Lower lobe of right lung (tissue), 2 donors: ENCODE data around the gene ATAD3C. TPM values are rescaled to one million over a fixed set of nuclear protein-coding genes. Genes with fewer than 3 reads are reported as not detected.
A peak's percentile ranks its signal among the peaks of the same experiment; 100 is the strongest.

ENCODE experiments used
- ATAC-seq, 2 donors: fragments of 200-7000 bp; cut with Tn5 transposase; one replicate each; pipeline ENCODE4 v1.9.1; 2020 to 2022; ENCODE audit warnings: mild to moderate bottlenecking in 2 of 2, moderate library complexity in 2 of 2
- DNase-seq: peaks from one replicate; pipeline ENCODE4 v3.0.0-alpha.2; 2020
- H3K27ac ChIP-seq: fragments of 200-600 bp; one replicate; pipeline ENCODE4 v1.8.0; 2022
- H3K27me3 ChIP-seq: fragments of 200-600 bp; one replicate; pipeline ENCODE4 v1.8.0; 2022; ENCODE audit warnings: low read depth
- H3K36me3 ChIP-seq: fragments of 200-600 bp; one replicate; pipeline ENCODE4 v1.8.0; 2022; ENCODE audit warnings: mild to moderate bottlenecking
- H3K4me1 ChIP-seq: fragments of 200-600 bp; one replicate; pipeline ENCODE4 v1.8.0; 2022
- H3K4me3 ChIP-seq: fragments of 200-600 bp; one replicate; pipeline ENCODE4 v1.8.0; 2022; ENCODE audit warnings: mild to moderate bottlenecking
- H3K9me3 ChIP-seq: fragments of 200-600 bp; one replicate; pipeline ENCODE4 v1.8.0; 2022
- intact Hi-C: fragments of 100-400 bp; cut with DNase I; formaldehyde crosslinking; loops from one replicate; pipeline ENCODE4 v1.11.0; 2022
- total RNA-seq: library from RNA; stranded (reverse); fragmentation: NEBNext Ultra II Directional; extraction: Animal tissue kit (Norgen Biotek cat#: 25700); gene quantifications from one replicate; pipeline ENCODE4 v1.2.1, GENCODE V29; 2021
- TF ChIP-seq, protein P1 (sequence below): fragments of 200-600 bp; IDR thresholded peaks from one replicate; pipeline ENCODE4 v1.8.0; 2022; ENCODE audit warnings: antibody characterized with exemption, mild to moderate bottlenecking
- donor health status: DM: no; HTN: yes; CAD: no; lungs with severe emphysema.

The ATAD3C gene
- total RNA-seq, 1 donor from 2014 or later, result 7.8 TPM

DNA sequence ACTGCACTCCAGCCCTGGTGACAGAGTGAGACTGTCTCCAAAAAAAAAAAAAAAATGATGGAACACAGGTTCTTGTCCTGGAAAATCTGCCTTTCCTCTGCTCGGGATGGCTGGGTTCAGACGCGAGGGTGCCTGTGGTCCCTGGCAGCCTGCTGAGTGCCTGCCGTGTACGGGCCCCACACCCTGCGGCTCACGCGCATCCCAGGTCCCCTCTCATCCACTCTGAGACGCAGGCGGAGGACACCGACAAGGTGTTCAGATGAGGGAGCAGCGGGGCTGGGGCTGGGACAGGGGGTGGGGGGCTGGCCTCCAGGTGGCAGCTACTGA is 24.1 kb upstream of the ATAD3C start:
- Histone ChIP-seq H3K27me3 (peaks cover 4% of the 10 kb centered on the region), H3K4me3 (no peak overlapping the region), H3K4me1 (peaks cover 14% of the 10 kb centered on the region), H3K36me3 (no peaks in the 10 kb centered on the region), H3K9me3 (no peaks in the 10 kb centered on the region), H3K27ac (no peak overlapping the region)
- DNase-seq (no peak), ATAC-seq (no peak)
- TF ChIP-seq, protein P1, sequence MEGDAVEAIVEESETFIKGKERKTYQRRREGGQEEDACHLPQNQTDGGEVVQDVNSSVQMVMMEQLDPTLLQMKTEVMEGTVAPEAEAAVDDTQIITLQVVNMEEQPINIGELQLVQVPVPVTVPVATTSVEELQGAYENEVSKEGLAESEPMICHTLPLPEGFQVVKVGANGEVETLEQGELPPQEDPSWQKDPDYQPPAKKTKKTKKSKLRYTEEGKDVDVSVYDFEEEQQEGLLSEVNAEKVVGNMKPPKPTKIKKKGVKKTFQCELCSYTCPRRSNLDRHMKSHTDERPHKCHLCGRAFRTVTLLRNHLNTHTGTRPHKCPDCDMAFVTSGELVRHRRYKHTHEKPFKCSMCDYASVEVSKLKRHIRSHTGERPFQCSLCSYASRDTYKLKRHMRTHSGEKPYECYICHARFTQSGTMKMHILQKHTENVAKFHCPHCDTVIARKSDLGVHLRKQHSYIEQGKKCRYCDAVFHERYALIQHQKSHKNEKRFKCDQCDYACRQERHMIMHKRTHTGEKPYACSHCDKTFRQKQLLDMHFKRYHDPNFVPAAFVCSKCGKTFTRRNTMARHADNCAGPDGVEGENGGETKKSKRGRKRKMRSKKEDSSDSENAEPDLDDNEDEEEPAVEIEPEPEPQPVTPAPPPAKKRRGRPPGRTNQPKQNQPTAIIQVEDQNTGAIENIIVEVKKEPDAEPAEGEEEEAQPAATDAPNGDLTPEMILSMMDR, result no peak
- intact Hi-C loops, result no loop called here

DNA sequence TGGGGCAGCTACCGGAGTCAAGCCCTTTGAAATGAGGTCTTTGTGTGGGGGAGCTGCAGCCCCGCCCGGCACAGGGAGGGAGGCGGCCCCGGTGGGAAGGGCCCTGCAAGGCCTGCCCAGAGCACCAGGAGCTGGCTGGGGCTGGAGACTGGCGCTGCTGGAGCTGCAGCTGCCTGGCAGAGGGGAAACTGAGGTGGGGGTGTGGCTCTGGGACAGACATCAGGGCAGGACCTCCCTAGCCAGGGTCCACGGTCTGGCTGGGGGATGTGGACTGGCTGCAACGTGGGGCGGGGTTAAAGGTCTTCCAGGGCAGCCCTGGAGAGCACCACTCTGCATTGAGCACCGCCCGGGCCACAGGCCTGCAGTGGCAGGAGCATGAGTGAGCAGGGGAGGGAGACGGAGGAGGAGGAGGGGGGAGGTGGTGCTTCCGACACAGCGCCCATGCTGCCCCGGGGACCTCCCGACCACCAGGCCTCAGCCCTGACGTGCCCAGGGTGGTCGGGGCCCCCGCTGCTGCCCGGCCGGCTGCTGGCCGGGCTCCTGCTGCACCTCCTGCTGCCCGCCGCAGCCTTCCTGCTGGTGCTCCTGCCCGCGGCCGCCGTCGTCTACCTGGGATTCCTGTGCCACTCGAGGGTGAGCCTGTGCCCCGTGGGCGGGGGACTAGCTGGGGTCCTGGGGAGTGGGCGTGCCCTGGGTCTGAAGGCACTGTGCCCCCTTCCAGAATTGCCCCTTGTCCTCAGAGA is 23.6 kb upstream of the ATAD3C start:
- H3K4me3 ChIP-seq, result no peak overlapping the region
- intact Hi-C loops, result no loop called here
- no peaks in the 10 kb centered on the region for H3K36me3 ChIP-seq
- peaks cover 4% of the 10 kb centered on the region for H3K27me3 ChIP-seq
- no peak overlapping the region for H3K27ac ChIP-seq
- no peak for ATAC-seq
- H3K4me1 ChIP-seq, result peaks cover 20% of the 10 kb centered on the region
- TF ChIP-seq, protein P1, result no peak
- H3K9me3 ChIP-seq, result no peaks in the 10 kb centered on the region
- DNase-seq, result peak; percentile 50

DNA sequence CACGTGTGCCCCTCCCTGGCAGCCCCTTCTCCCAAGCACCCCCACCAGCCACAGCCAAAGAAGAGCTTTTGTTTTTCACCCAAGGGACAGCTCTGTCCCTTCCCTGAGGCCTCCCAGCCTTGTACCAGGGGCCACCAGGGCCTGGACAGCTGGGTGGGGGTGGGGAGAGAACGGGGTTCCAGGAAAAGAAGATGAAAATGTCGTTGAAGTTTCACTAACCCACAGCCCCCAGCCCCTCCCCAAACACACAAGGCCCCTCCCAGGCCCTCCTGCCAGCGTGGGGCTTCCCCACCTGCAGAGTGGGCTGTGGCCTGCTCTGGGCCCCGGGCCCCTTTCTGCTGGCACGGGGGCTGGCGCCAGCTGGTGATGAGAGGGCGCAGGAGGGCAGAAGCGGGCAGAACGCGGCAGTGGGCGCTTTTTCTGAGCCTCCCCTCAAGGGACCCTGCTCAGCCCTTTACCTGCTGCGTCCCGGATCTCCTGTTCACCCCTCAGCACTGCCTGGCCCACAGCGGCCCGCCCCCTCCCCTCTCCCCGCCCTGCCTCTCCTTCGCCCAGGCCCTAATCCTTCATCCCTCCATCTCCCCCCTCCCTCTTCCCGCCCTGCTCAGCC is 22.9 kb upstream of the ATAD3C start:
- Histone ChIP-seq H3K36me3 (no peaks in the 10 kb centered on the region), H3K9me3 (no peaks in the 10 kb centered on the region), H3K27ac (no peak overlapping the region), H3K4me1 (peaks cover 26% of the 10 kb centered on the region), H3K27me3 (peaks cover 4% of the 10 kb centered on the region), H3K4me3 (no peak overlapping the region)
- ATAC-seq (no peak), DNase-seq (no peak)
- intact Hi-C loops, result no loop called here
- TF ChIP-seq, protein P1, result no peak

DNA sequence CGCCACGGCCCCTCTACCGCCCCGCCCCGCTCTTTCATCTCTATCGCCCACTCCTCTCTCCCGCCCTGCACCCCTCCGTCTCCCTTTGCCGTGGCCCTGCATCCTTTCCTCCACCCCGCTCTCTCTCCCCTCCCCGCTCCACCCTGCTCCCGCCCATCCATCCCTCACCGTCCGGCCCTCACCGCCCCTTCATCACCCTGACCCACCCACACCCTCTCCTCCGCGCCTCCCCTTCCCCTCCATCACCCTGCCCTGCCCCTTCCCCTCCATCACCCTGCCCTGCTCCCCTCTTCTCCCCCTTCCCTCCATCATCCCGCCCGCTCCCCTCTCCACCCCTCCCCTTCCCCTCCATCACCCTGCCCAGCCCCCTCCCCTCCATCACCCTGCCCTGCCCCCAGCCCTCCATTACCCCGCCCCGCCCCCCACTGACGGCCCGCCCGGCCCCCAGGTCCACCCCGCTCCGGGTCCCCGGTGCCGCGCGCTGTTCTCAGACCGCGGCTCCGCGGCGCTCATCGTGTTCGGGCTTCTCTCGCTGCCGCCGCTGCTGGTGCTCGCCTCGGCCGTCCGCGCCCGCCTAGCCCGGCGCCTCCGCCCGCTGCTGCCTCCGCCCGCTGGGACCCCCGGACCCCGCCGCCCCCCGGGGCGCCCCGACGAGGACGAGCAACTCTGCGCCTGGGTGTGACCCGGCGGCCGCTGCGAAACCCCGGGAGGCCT is 22.2 kb upstream of the ATAD3C start:
- Histone ChIP-seq H3K4me3 (peak overlapping the region; percentile 41), H3K27ac (no peak overlapping the region), H3K9me3 (no peaks in the 10 kb centered on the region), H3K4me1 (peaks cover 33% of the 10 kb centered on the region), H3K27me3 (peaks cover 4% of the 10 kb centered on the region), H3K36me3 (no peaks in the 10 kb centered on the region)
- no peak for ATAC-seq
- intact Hi-C loops, result no loop called here
- TF ChIP-seq, protein P1, result no peak
- peak; percentile 53 for DNase-seq

DNA sequence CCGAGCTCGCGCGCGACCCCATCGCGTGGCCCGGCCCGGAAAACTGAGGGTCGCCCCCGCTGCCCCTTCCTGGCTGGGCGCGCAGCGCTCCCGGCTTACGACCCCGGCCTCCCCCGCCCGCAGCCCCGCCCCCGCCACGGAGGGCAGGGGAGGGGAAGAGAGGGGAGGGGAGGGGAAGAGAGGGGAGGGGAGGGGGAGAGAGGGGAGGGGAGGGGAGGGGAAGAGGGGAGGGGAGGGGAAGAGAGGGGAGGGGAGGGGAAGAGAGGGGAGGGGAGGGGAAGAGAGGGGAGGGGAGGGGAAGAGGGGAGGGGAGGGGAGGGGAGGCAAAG is 21.7 kb upstream of the ATAD3C start:
- peaks cover 4% of the 10 kb centered on the region for H3K27me3 ChIP-seq
- no peaks in the 10 kb centered on the region for H3K9me3 ChIP-seq
- H3K4me1 ChIP-seq, result peaks cover 38% of the 10 kb centered on the region
- TF ChIP-seq, protein P1, result no peak
- no peak for DNase-seq
- peak overlapping the region; percentile 41 for H3K4me3 ChIP-seq
- intact Hi-C loops, result no loop called here
- H3K27ac ChIP-seq, result no peak overlapping the region
- no peak for ATAC-seq
- H3K36me3 ChIP-seq, result no peaks in the 10 kb centered on the region
